Occipital lobe (tissue), 2 donors: ENCODE data around the gene PBXIP1. TPM values are rescaled to one million over a fixed set of nuclear protein-coding genes. Genes with fewer than 3 reads are reported as not detected.
A peak's percentile ranks its signal among the peaks of the same experiment; 100 is the strongest.

Experiments
- DNase-seq: peaks from one replicate; lab custom pipeline; 2025; lab: John Stamatoyannopoulos, UW
- total RNA-seq: library from RNA; depleted of rRNA; stranded (reverse); fragments of >200 nt; gene quantifications from one replicate; pipeline ENCODE4 v1.2.3, GENCODE V29; 2014

The PBXIP1 gene
- total RNA-seq, 1 donor from 2014 or later: 25.0 TPM

DNA sequence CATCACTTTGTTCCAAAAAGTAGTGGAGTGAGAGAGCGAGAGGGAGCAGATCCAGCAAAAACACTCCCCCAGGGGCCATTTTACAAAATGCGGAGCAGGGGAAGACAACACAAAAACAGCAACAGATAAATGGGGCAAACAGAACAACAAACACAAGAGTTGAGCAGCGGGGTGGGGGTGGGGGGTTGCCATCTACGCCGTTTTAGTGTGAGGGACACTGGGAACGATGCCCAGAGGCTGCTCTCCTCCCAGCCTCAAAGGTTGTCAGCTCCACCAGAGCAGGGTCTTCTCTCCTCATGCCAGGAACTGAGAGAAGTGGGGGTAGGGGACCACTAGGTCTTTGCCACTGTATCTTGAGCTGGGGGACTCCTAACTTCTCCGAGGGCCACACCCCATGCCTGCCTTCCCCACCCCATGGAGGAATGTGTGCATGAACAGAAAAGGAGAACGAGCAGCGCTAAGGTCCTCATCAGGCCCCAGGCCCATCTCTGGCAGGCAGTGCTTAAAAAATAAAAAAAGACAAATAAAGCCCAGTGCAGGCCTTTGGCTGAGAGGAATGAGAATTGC, 1.3 kb upstream of the PBXIP1 start:
- no peak for DNase-seq

DNA sequence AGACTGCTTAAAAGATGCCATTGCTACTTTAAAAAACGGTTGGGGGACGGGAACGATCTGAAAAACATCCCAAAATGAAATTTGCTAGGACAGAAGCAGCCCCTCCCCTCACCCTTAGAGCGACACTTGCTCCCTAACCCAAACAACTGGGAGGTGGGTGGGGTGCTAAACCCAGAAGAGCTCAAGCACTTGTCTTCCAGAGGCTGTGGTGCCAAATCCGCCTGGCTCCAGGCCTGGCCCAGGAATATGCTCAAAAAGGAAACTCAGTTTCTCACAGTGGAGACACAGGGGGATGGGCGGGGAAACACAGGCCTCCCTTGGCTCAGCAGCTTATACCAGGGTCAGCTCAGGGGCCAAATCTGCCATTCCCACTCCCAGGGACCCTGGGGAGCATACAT, 644 bp upstream of the PBXIP1 start:
- no peak for DNase-seq

DNA sequence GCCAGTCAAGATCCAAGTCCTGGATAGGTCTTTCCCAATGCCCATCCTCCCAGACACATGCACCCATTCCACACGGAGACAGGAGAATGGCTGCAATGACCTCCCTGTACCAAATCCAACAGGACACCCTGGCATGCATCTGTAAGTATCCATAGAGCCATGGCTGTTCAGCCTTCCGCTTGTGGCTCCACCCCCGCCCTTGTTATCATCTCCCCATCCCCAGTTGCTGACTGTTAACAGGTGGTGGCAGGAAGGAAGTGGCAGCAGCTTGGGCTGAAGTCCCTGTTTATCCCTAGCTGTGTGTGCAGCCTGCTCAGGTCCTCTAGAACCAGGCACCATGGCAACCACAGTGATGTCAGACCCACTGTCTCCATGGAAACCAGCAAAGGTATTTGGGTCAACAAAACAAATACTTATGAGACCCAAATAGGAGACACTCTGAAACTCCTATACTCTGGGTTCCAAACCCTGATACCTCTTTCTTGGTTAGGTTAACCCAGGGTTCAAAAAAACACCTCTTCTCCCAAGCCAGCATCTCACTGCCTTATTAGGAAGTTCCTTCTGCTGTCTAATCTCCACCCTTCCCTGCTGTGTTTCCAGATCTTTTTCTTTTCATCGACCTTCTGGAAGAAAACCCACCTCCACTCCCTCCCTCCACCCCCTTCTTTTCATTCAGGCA, 721 bp downstream of the PBXIP1 start:
- DNase-seq: peak; percentile 76

DNA sequence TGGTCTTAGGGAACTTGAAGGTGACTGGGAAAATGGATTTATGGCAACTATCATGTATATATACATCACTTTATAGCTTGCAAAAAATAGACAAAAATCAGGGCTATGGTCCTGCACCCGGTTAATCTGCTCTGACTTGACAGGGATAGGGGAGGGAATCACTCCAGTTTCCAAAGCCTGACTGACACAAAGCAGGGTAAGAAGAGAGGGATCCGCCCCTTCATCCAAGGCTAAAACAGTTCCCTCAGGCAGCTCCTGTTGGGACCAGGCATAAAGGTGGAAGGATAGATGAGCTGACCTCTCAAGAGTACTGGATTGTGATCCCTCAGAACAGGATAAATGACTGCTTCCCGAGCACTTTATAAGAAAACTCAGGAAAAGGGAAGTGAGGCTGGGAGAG, 1.4 kb downstream of the PBXIP1 start:
- no peak for DNase-seq

DNA sequence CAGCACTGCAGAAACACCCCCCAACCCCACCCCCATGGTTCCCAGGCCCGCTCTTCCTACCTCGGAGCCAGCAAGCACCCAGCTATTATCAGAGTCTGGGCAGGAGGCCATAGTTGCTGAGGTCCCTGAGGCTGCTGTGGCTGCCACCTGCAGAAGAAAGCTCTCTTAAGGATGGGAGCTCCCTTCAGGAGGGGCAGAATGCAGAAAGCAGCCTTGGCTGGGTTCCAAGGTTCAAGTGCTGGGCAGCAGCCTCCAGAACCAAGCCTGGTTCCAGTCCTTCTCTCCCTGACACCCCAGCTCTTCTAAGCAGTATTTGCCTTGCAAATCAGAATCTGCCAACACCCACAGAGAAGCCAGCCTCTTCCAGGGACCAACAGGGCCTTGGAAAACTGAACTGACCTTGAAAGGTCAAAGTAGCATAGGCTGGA, 2.3 kb downstream of the PBXIP1 start:
- no peak for DNase-seq

DNA sequence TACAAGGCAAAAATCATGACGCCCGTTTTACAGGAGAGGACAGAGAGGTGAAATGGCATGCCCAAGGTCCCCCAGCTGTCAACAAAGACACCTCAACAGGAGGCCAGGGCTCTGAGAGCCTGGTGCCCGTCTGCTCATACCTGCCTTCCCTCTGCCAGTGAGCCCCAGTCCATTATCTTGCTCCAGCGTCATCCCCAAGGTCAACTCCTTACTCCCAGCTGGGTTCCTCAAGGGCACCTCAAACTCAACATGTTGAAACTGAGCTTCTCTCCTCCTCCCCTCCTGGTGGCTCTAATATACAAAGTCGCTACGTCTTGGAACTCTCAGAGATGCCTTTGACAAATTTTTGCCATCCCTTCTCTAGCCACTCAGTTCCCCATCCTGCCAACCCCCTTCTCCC, 3.2 kb downstream of the PBXIP1 start:
- DNase-seq: no peak

DNA sequence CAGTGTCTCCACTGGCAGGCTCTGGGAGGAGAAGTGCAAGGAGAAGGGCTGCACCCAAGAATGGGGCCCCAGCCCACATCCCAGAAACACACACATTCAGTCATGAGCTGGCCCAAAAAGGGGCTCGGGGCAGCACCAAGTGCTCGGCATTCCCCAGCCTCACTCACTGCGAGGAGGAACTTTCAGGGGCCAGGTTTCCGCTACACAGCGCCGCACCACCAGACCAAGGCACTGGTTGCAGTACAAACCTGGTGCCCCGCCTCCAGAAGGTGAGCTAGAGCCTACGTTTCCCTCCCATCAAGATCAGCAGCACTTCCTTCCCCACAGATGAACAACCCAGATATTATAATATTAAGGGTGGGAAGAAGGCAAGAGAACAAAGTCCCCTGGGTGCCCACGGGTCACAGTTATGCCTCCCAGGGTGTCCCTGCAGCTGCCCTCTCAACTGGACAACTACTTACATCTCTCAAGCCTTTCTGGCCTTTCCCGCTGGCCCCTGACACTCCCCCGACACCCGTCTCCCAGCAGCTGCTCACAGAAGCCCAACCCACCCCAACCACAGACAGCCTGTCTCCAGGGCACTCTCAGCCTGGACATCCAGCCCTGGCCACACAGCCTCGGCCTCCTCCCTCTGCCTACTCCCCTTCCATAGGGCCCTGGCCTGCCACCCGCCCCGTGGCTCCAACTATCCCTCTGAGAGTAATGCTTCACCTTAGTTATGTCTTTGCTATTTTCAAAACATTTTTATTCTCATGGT, 3.8 kb downstream of the PBXIP1 start:
- DNase-seq: no peak

DNA sequence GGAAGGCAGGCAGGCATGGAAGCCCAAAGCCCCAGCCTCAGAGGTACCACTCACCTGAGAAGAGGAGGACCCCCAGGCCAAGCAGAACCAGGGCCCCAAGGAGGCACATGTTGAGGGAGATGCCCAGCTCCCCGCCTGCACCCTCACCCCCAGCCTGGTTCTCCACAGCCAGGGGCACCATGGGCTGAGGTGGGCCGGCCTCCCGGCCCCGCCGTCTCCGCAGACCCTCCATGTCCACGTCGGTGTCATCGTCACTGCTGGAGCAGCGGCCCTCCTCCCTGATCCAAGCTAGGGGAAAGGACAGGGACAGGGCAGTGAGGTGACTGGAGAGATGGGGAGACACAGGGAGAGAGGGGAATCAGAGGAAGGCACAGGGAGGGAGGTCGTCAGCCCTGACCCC, 7.8 kb downstream of the PBXIP1 start:
- no peak for DNase-seq

DNA sequence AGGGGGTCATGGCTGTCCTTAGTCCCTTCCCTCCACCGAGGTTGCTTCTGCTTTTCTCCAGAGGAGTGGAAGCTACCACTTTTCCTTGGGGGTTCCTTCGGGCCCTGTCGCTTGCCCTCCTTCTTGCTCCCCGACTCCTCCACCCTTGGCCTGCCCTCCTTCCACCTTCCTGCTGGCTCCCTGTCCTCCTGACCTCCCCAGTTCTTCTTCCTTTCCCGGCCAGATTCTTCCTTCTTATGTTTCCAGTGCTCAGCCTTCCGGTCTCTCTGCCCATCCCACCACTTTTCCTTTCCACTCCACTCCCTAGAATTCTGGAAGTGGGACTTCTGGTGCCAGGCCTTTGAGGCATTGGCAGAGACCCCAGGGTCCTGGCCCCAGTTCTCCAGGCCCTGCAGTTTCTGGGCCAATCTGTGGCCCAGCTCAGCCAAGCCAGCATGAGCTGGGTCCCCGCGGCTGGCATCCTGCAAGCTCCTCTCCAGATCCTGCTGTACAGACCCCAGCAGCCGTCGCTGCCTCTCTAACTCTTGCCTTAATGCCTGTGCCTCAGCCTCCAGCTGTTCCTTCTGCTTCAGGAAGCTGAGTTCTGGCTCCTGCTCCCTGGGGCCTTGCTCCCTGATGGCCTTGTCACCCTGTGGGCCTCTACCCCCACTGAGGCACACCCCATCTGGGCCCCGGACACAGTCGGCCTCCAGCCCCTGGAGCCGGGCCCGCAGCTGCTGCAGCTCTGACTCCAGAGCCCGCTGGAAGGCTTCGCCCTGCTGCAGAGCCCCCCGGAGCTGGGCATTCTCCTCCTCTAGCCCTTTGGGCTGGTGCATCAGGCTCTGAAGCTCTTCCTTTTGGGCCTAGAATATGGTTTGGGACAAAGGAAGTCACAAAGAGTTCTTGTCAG, 9.7 kb downstream of the PBXIP1 start:
- no peak for DNase-seq

DNA sequence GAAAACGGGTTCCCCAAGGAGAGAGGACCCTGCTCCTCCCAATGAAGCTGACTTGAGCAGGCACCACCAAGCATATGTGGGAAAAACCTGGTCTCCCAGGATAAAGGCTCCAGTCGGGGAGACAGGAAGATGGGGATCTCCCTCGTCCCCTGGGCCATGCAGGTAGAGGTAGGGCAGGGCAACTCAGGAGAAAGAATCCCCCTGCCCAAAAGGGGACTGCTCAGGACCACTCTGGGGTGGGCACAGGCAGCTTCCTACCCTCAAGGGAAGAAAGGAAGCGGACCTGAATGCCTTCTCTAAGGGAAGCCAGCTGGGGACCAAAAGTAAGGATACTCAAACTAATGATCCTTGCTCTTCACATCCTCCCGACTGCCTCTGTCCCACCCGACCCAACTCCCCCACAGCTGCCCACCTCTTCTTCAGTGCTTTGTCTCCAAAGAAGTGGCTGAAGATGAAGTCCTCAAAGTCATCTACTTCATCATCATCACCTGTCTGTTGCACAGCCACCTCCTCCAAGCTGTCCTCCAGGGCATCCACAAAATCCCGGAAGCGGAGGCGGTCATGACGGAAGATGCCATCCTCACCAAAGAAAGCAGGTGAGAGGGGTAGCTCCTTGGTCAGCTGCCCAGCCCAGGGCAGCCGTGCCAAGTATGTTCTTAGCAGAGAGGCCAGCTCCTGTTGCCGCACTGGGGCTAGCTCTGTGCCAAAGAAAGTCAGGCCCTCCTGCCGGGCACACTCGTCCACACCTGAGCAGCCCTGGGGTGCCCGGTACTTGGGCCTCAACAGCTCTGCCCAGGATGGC, 10.5 kb downstream of the PBXIP1 start:
- DNase-seq: no peak

DNA sequence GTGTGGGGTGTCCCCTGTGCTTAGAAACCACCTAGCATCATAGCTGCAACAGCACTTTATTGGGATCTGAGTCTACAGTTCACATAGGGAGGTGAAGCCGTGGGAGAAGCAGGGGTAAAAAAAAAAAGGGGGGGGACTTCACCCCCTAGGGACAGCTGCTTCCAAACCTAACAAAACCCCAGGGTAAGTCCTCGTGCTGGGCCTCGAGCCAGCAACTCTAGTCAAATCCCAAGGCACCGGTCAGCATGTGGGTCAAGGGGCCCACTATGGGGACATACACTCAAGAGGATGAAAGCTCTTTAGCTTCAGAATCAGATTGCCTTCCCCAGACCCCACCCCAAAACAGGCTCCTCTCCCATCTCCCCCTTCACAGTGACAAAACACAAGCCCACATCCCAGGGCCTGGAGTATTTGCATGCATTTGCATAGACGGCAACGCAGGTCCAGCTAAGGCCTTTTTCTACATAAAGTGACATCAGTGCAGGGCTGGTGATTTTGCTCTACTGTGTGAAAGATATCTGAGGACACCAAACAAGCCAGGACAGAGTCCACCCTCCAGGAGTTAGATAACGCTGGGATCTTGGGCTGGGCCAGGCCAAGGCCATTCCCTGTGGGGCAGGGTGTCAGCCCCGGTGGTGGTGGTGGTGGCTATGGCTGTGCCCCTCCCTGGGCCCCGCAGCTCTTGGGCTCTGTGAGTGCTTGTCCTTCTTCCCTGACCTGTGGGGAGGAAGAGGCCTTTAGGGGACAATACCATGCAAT, 11.3 kb downstream of the PBXIP1 start:
- DNase-seq: no peak

DNA sequence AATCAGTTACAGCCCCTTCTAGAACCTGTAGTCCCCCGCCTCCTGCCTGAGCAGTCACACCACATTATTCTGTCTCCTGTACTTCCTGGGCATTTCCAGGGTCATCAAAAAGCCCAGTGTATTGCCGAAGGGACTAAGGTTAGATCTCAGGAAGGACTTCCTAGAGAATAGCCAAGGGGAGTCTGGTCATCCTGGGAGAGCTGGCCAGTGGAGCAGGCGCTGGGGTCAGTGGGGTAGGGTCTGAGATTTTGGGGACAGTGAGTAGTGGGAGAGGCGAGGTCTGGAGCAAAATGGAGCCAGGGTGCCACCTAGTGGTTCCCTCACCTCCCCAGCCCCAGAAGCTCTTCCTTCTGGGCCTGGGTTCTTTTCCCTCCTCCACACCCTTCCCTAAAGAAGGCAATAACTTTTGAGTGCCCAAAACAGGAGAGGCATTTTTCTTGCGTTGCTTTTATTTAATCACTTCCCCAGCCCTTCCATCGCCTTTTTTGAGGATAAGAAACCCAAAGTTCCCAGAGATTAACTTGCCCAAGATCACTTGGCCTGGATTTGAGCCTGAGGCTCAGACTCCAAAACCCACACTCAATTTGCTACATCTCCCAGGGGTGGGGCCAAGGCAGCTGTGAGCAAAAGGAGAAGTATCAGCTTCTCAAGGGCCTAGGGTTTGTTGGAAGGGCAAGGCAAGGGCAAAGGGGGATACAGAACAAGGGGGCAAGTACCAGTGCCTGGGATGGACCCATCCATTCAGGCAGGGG, 12.1 kb downstream of the PBXIP1 start:
- no peak for DNase-seq

DNA sequence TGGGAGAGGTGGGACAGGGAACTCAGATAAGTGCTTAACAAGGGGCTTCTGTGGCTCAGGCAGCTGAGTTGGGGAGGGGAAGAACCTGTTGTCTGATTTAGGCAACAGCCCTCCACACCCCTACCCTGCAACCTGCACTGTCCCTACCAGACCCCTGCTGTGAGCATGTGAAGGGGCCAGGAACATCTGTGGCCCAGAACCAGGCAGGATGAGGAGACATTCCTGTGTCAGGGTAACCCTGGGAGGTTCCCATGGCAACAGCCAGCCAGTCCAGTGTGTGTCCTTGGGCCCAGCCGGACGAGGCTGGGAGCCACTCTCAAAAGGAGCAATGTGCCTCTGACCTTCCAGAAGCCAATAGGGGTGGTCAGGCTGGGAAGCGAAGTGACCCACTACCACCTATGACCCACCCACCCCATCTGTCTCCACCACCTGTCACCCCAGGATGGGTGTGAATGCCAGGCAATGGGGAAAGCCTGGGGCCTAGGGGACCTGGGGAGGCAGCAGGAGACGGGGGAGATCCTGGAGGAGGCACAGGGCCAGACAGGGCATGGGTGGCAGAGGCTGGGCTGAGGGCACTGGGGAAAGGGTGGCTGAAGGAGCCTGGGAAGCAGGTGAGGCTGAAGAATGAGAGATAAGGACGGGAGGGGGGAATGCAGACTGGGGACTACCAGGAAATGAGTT, 14.4 kb downstream of the PBXIP1 start:
- DNase-seq: no peak

DNA sequence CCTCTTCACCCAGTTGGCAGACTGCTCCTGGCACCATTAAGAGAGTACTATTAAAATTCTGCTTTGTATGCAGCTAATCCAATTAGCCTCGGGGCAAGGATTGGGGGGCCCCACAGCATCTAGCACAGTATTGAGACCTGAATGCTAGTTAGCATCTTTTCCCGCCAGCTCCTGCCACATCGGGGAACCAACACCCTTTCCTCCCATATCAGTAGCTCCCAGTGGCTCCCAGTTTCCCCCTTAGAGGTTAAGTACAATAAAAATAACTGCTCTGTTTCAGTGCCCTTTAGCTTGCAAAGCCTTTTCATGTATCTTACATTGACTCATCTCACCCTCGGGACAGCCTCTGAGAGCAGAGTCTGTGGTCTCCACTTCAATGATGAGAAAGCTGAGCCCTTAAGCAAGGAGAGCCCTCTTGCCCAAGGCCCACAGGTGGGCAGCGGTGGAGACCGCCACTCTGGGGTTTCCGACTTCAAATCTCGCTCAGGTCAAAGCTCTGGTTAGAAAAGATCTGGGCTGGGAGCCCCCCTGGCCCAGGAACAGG, 15.2 kb downstream of the PBXIP1 start:
- DNase-seq: no peak

DNA sequence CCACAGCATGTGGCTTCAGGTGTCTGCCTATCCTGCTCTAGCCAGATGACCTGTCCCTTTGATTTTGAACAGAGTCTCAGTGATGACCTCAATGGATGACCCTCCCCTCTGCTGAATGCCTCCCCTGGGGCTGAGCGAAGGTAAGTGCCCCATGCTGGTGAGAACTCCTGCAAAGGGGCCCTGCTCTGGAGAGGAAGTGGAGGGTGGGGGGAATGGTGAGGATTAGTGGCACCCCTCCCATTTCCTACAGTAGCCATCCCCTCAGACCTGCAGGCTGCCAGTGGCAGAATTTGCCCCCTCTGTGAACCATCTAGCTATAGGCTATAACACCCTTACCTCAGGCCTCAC, 15.7 kb downstream of the PBXIP1 start:
- DNase-seq: no peak

DNA sequence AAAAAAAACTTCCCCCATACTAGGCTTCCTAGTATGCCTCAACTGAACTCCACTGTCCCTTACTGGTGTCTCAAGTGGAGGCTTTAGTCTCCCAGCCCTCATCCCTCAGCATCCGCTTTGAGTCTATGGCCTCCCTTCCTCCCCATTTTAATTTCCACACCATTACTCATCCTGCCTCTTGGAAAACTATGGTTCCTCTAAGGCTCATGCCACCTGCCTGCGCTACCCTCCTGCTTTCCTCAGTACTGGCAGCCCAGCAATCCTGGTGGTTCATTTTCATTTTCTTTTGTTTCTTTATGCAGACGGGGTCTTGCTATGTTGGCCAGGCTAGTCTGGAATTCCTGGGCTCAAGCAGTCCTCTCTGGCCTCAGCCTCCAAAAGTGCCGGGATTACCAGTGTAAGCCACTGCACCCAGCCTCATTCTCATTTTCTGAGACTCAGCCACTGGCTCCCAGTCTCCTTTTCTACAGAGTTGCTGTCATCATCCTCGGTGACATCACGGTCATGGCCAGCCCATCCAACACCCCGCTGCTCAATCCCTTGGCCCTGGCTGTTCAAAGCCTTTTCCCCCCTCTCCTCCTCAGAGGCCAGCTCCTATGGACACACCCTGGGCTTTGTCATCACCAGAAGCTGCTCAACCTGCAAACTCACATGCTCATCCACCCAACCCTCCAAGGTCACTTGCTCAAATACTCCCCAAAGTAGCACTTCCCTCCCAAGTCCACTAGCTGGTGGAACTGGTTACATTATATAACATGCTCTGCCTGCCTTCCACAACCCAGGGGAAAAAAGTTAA, 17.1 kb downstream of the PBXIP1 start:
- no peak for DNase-seq

DNA sequence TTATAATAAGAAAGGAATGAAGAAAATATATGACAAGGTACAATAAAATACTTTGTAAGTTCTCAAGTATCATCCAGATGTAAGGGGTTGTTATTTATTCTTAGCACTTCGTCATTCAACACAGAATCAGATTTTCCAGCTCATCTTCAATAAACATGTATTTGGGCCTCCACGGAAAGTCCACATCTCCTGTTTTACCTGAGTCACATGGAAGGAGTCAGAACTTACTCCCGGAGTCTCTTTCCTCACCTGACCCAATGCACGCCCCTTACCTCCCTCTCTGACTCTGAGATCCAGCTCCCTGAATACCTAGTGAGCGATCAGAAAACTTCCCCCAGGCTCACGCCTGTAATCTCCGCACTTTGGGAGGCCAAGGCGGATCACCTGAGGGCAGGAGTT, 17.9 kb downstream of the PBXIP1 start:
- DNase-seq: no peak
